ENCODE results near the gene ZNF175. TPM values are rescaled to one million over a fixed set of nuclear protein-coding genes. Genes with fewer than 3 reads are reported as not detected.

ZNF175 gene
- total and polyA plus RNA-seq, 9 of the 15 experiments (the other 6 are each of a cell fraction or from before 2014, with no cell fraction given) = 3.7 to 37.9 (median 14.0) TPM

- H3K9ac ChIP-seq (ENCODE audit: insufficient read depth in 1 of 2, low read depth in 2 of 2, low read length in 2 of 2) = peak overlapping the region; percentile 88 to 98
- no peak for TF ChIP-seq SP2 (IDR thresholded peaks at IDR 0.05; ENCODE audit: extremely low read depth, low read depth, low read length, poor library complexity, severe bottlenecking)
- TF ChIP-seq ZC3H4 (CRISPR knock-in tag; IDR thresholded peaks at IDR 0.05; ENCODE audit: borderline replicate concordance) = no peak
- TF ChIP-seq RFX1 (IDR thresholded peaks at IDR 0.05) = no peak
- TF ChIP-seq XRCC4 (IDR thresholded peaks at IDR 0.05; ENCODE audit: extremely low read depth, insufficient read depth, insufficient read length) = no peak
- no peak for TF ChIP-seq ZNF280B (CRISPR knock-in tag; IDR thresholded peaks at IDR 0.05)
- TF ChIP-seq VEZF1 (CRISPR knock-in tag; IDR thresholded peaks at IDR 0.05) = no peak
- TF ChIP-seq SIN3B (IDR thresholded peaks at IDR 0.05; ENCODE audit: low read depth) = no peak
- no peak for TF ChIP-seq ETS1 (conservative IDR thresholded peaks at IDR 0.05; ENCODE audit: control insufficient read depth, low read depth, low read length)
- no peak for TF ChIP-seq TAL1 (IDR thresholded peaks at IDR 0.05)
- TF ChIP-seq STAG1 (CRISPR knock-in tag; IDR thresholded peaks at IDR 0.05; ENCODE audit: borderline replicate concordance) = no peak
- TF ChIP-seq PHB2 (IDR thresholded peaks at IDR 0.05; ENCODE audit: low read depth) = no peak
- TF ChIP-seq EHMT2 (IDR thresholded peaks at IDR 0.05) = no peak
- TF ChIP-seq ILK (tag; IDR thresholded peaks at IDR 0.05; ENCODE audit: borderline replicate concordance, low read depth) = no peak
- no peak for TF ChIP-seq SAFB2 (IDR thresholded peaks at IDR 0.05; ENCODE audit: borderline replicate concordance, low read depth, low read length, severe bottlenecking)
- TF ChIP-seq FOSL1 (tag; conservative IDR thresholded peaks at IDR 0.05) = no peak
- TF ChIP-seq HBP1 (CRISPR knock-in tag; IDR thresholded peaks at IDR 0.05) = no peak
- TF ChIP-seq ZNF77 (CRISPR knock-in tag; IDR thresholded peaks at IDR 0.05) = no peak
- no peak for TF ChIP-seq EZH2 (IDR thresholded peaks at IDR 0.05; ENCODE audit: borderline replicate concordance, low read depth, low read length)
Observed at GRCh38 chr19:51546107-51546649, 24.9 kb upstream of the ZNF175 start.

More at GRCh38 chr19:51546107-51546649, 24.9 kb upstream of the ZNF175 start:
- H3K9me3 ChIP-seq (replicated peaks; ENCODE audit: control insufficient read depth, insufficient read depth, low read depth, low read length) = no peaks in the 10 kb centered on the region
- no peak overlapping the region for H3K4me3 ChIP-seq
- peaks cover 68 to 72% of the 10 kb centered on the region in 2 experiments for H3K4me1 ChIP-seq (replicated peaks in 1 of 2; ENCODE audit: control insufficient read depth in 2 of 2, insufficient read depth in 2 of 2, low read length in 2 of 2)
- H2AFZ ChIP-seq (ENCODE audit: low read depth, low read length) = peak overlapping the region; percentile 30
- no peaks in the 10 kb centered on the region for H3K9me1 ChIP-seq (ENCODE audit: control insufficient read depth, insufficient read depth, low read length)
- FAIRE-seq (no peak), DNase-seq (ENCODE audit: extremely low read depth in 1 of 4, low spot score in 3 of 4) (no peak), ATAC-seq (no peak)
- H3K36me3 ChIP-seq (ENCODE audit: control insufficient read depth, insufficient read depth, low read length) = peaks cover 2% of the 10 kb centered on the region; the same call in 1 of the 3 replicates
- H3K27ac ChIP-seq (ENCODE audit: extremely low read depth, low read depth, low read length) = peak overlapping the region; percentile 100
- H4K20me1 ChIP-seq (replicated peaks; ENCODE audit: control insufficient read depth, insufficient read depth, low read length) = no peaks in the 10 kb centered on the region
- intact Hi-C loops (cut with micrococcal nuclease) = loop anchor here (2.0 kb wide), 3 partner anchors 27 to 77 kb away; no protein-coding TSS in a partner anchor
- H3K79me2 ChIP-seq (ENCODE audit: control insufficient read depth, insufficient read depth, low read length) = peaks cover 53% of the 10 kb centered on the region
- WGBS (ENCODE audit: insufficient coverage, low coverage, missing lambda C conversion rate) = 22% methylated on average over 5 of the region's 5 CpGs
- no peaks in the 10 kb centered on the region; a peak in 1 of 5 replicates for H3K27me3 ChIP-seq (ENCODE audit: control insufficient read depth in 2 of 2, insufficient read depth in 2 of 2, low read length in 2 of 2)
- CTCF ChIA-PET (ENCODE audit: low intra/inter-chr PET ratio) = no interaction called here
- no TSS peak for BruUV-seq (replicated peaks)
- in situ Hi-C loops (cut with MboI) = no loop called here
- POLR2A ChIA-PET = interaction anchor here (0.6 to 3.5 kb wide), 12 partner anchors 10 to 1055 kb away, joined by 3 to 31 read pairs (median 6); partner anchors contain the start of genes SIGLEC6 and ZNF175
- H3K4me2 ChIP-seq (ENCODE audit: insufficient read depth, low read length) = peak overlapping the region; percentile 98

Data from K562 (cell line).